K562 (cell line): ENCODE measurements around the gene PHPT1. TPM values are rescaled to one million over a fixed set of nuclear protein-coding genes. Genes with fewer than 3 reads are reported as not detected.

ENCODE experiments used
- KLF6 ChIP-seq: fragments of 250-450 bp; sonication (Bioruptor Pico); IDR thresholded peaks from 2 replicates; pipeline ENCODE4 v1.4.0; 2020; ENCODE audit warnings: mild to moderate bottlenecking, moderate library complexity, borderline replicate concordance
- NFYB ChIP-seq: IDR thresholded peaks from 2 replicates; pipeline ENCODE4 v1.6.1; 2011; ENCODE audit warnings: mild to moderate bottlenecking, moderate library complexity; ENCODE audit not compliant: insufficient read length; ENCODE audit errors: extremely low read depth
- TCFL5 ChIP-seq: fragments of 250-450 bp; sonication (Bioruptor Pico); conservative IDR thresholded peaks from 2 replicates; pipeline ENCODE4 v1.6.1; 2021; ENCODE audit warnings: mild to moderate bottlenecking, moderate library complexity, matching md5 sums
- ZBTB17 ChIP-seq: fragments of 450-650 bp; formaldehyde crosslinking; IDR thresholded peaks from 2 replicates; pipeline ENCODE4 v1.4.0; 2020; ENCODE audit warnings: mild to moderate bottlenecking
- ZFP1 ChIP-seq: fragments of 450-650 bp; formaldehyde crosslinking; IDR thresholded peaks from 2 replicates; pipeline ENCODE4 v1.4.0; 2020; ENCODE audit warnings: mild to moderate bottlenecking, mixed read lengths
- polyA plus RNA-seq, 8 experiments: library from polyadenylated mRNA; depleted of rRNA in 4 of 8; stranded (reverse) in 5 of 8; unstranded in 3 of 8; fragments of >200 nt; fragmentation: Nextera tagmentation in 2 of 8; fragmentation: Illumina TruSeq in 1 of 8; extraction: Ambion mirVana in 2 of 8; extraction: Trizol in 1 of 8; gene quantifications; 2 replicates each; pipeline versions ENCODE4 v1.2.1 to v1.2.3, GENCODE V29; 2011 to 2014; ENCODE audit warnings: inconsistent platforms in 1 of 8, missing spikeins in 1 of 8
- total RNA-seq, 7 experiments: library from RNA; depleted of rRNA in 6 of 7; stranded (reverse); fragments of >200 nt in 6 of 7; fragmentation: Illumina TruSeq in 2 of 7; extraction: Trizol in 2 of 7; gene quantifications; 2 replicates each; pipeline versions ENCODE4 v1.2.1 to v1.2.3, GENCODE V29; 2011 to 2021; ENCODE audit warnings: low replicate concordance in 1 of 7
- TF ChIP-seq, protein P1 (sequence below): fragments of 450-650 bp; IDR thresholded peaks from 2 replicates; pipeline ENCODE4 v1.6.1; 2016; ENCODE audit warnings: mild to moderate bottlenecking, moderate library complexity
- TF ChIP-seq, protein P2 (sequence below), 3 experiments: fragments of 200-800 bp in 1 of 3; fragments of 250-450 bp in 1 of 3; fragments of 450-650 bp in 1 of 3; sonication (Bioruptor Pico) in 1 of 3; sonication (Bioruptor generic) in 1 of 3; formaldehyde crosslinking in 1 of 3; IDR thresholded peaks; 2 replicates each; pipeline versions ENCODE4 v1.6.1 to v1.8.0; 2016 to 2022; ENCODE audit warnings: mild to moderate bottlenecking in 2 of 3, missing genetic modification characterization in 2 of 3, missing compliant biosample characterization in 1 of 3, moderate library complexity in 1 of 3

Gene PHPT1
- total and polyA plus RNA-seq, 9 of the 15 experiments (the other 6 are each of a cell fraction or from before 2014, with no cell fraction given) = 20.9 to 166 (median 129) TPM

DNA sequence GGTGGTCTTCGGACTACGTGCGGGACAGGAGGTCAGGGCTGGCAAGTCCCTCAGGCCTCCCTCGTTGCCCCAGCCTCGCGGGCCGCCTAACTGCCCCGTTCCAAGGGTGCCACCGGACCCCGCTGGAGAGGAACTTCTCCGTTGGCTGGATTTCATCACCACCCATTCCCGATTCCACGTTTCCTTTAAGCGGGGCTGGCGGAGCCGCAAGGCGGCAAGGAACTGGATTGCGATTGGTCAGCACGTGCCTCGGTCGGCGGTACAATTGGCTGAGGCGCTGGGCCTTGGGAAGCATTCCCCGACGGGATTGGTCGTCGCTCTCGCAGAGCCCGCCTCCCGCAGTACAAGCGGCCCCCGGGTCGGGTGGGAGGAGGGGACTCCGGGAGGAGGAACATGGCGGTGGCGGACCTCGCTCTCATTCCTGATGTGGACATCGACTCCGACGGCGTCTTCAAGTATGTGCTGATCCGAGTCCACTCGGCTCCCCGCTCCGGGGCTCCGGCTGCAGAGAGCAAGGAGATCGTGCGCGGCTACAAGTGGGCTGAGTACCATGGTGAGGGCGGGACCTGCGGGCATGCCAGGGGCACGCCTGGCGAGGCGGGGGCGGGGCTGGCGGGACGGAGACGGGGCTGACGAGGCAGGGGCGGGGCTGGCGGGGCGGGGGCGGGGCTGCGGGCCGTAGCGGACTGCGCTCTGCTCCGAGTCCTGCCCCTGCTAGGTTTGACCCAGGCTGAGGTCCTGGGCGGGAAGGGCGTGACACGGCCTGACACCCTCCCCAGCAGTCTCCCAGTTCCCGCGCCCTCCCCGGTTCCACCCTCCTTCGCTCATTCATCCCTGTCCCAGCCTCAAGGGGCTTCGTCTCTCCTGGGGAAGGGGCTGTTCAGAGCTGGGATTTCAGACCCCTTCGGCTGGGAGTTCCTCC is at the start of gene PHPT1 (continued):
- TF ChIP-seq, protein P1, sequence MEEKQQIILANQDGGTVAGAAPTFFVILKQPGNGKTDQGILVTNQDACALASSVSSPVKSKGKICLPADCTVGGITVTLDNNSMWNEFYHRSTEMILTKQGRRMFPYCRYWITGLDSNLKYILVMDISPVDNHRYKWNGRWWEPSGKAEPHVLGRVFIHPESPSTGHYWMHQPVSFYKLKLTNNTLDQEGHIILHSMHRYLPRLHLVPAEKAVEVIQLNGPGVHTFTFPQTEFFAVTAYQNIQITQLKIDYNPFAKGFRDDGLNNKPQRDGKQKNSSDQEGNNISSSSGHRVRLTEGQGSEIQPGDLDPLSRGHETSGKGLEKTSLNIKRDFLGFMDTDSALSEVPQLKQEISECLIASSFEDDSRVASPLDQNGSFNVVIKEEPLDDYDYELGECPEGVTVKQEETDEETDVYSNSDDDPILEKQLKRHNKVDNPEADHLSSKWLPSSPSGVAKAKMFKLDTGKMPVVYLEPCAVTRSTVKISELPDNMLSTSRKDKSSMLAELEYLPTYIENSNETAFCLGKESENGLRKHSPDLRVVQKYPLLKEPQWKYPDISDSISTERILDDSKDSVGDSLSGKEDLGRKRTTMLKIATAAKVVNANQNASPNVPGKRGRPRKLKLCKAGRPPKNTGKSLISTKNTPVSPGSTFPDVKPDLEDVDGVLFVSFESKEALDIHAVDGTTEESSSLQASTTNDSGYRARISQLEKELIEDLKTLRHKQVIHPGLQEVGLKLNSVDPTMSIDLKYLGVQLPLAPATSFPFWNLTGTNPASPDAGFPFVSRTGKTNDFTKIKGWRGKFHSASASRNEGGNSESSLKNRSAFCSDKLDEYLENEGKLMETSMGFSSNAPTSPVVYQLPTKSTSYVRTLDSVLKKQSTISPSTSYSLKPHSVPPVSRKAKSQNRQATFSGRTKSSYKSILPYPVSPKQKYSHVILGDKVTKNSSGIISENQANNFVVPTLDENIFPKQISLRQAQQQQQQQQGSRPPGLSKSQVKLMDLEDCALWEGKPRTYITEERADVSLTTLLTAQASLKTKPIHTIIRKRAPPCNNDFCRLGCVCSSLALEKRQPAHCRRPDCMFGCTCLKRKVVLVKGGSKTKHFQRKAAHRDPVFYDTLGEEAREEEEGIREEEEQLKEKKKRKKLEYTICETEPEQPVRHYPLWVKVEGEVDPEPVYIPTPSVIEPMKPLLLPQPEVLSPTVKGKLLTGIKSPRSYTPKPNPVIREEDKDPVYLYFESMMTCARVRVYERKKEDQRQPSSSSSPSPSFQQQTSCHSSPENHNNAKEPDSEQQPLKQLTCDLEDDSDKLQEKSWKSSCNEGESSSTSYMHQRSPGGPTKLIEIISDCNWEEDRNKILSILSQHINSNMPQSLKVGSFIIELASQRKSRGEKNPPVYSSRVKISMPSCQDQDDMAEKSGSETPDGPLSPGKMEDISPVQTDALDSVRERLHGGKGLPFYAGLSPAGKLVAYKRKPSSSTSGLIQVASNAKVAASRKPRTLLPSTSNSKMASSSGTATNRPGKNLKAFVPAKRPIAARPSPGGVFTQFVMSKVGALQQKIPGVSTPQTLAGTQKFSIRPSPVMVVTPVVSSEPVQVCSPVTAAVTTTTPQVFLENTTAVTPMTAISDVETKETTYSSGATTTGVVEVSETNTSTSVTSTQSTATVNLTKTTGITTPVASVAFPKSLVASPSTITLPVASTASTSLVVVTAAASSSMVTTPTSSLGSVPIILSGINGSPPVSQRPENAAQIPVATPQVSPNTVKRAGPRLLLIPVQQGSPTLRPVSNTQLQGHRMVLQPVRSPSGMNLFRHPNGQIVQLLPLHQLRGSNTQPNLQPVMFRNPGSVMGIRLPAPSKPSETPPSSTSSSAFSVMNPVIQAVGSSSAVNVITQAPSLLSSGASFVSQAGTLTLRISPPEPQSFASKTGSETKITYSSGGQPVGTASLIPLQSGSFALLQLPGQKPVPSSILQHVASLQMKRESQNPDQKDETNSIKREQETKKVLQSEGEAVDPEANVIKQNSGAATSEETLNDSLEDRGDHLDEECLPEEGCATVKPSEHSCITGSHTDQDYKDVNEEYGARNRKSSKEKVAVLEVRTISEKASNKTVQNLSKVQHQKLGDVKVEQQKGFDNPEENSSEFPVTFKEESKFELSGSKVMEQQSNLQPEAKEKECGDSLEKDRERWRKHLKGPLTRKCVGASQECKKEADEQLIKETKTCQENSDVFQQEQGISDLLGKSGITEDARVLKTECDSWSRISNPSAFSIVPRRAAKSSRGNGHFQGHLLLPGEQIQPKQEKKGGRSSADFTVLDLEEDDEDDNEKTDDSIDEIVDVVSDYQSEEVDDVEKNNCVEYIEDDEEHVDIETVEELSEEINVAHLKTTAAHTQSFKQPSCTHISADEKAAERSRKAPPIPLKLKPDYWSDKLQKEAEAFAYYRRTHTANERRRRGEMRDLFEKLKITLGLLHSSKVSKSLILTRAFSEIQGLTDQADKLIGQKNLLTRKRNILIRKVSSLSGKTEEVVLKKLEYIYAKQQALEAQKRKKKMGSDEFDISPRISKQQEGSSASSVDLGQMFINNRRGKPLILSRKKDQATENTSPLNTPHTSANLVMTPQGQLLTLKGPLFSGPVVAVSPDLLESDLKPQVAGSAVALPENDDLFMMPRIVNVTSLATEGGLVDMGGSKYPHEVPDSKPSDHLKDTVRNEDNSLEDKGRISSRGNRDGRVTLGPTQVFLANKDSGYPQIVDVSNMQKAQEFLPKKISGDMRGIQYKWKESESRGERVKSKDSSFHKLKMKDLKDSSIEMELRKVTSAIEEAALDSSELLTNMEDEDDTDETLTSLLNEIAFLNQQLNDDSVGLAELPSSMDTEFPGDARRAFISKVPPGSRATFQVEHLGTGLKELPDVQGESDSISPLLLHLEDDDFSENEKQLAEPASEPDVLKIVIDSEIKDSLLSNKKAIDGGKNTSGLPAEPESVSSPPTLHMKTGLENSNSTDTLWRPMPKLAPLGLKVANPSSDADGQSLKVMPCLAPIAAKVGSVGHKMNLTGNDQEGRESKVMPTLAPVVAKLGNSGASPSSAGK = peak; percentile 36
- TF ChIP-seq ZFP1 (CRISPR knock-in tag) (0 out of 2 replicates have a peak, but pooled peaks have one; percentile 40), TCFL5 (CRISPR knock-in tag) (no peak), NFYB (peak; percentile 90), ZBTB17 (CRISPR knock-in tag) (peak; percentile 79), KLF6 (CRISPR knock-in tag) (no peak)
- TF ChIP-seq, protein P2, sequence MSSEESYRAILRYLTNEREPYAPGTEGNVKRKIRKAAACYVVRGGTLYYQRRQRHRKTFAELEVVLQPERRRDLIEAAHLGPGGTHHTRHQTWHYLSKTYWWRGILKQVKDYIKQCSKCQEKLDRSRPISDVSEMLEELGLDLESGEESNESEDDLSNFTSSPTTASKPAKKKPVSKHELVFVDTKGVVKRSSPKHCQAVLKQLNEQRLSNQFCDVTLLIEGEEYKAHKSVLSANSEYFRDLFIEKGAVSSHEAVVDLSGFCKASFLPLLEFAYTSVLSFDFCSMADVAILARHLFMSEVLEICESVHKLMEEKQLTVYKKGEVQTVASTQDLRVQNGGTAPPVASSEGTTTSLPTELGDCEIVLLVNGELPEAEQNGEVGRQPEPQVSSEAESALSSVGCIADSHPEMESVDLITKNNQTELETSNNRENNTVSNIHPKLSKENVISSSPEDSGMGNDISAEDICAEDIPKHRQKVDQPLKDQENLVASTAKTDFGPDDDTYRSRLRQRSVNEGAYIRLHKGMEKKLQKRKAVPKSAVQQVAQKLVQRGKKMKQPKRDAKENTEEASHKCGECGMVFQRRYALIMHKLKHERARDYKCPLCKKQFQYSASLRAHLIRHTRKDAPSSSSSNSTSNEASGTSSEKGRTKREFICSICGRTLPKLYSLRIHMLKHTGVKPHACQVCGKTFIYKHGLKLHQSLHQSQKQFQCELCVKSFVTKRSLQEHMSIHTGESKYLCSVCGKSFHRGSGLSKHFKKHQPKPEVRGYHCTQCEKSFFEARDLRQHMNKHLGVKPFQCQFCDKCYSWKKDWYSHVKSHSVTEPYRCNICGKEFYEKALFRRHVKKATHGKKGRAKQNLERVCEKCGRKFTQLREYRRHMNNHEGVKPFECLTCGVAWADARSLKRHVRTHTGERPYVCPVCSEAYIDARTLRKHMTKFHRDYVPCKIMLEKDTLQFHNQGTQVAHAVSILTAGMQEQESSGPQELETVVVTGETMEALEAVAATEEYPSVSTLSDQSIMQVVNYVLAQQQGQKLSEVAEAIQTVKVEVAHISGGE (CRISPR knock-in tag; IDR thresholded peaks at IDR 0.05) = peak in 1 of 3 experiments; percentile 55; a peak in 1 of 6 replicates
